NCI-H524 treated with DMSO at 0.1 percent for 48 hours (cell line): ENCODE data around the gene ATP8A2.
"Not testable (repeated sequence)": the region's sequence is repeated elsewhere in the genome, so short reads cannot be mapped to it uniquely, and the experiment has no call there.

Experiments used
- DNase-seq: peaks from one replicate; lab custom pipeline; 2025; lab: John Stamatoyannopoulos, UW

The ATP8A2 gene

DNA sequence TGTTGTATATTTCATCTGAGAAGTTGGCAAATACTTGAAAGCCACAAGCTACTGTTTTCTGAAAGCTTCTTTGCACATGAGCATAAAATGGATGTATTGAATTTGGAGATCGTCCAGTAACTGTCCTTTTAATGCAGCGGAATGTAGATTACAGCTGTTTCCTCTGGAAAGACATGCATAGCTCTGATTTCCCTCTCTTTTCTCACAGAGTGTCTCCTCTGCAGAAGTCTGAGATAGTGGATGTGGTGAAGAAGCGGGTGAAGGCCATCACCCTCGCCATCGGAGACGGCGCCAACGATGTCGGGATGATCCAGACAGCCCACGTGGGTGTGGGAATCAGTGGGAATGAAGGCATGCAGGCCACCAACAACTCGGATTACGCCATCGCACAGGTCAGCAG, 397.1 kb downstream of the ATP8A2 start:
- no peak for DNase-seq

DNA sequence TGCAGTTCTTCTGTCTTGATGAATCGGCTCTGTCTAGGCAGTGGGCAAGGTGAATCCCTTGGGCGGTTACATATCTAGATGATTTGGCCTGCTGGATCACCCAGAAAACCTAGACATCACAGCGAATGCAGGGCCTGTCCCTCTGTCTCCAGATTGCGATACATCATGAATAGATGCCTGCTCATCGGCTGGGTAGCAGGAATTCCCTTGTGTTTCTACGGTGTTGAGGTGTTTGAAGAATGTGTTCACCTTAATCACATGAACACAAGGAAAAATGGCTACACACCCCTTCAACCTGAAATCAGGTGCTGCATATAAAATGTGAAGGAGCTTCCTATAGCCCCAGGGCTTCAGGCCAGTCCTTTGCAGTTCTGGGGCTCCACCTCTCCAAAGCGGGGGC, 398.8 kb downstream of the ATP8A2 start:
- DNase-seq, result no peak

DNA sequence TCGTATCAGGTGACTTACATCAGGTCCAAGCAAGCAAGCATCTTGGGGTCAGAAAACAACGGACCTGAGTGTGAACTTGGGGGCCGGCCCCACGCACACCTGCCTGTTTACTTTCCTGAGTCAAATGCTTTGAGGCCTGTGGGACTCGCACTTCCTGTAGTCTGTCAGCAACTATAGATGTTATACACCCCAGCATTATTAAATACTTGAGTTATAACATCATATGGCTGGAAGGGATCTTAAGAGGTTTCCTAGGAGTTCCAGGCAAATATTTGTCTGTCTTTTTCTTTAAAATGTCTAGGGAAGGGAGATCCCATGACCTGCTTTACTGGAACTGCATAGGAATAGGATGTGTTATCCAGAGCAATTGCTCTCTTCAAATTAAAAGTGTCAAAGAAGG, 399.4 kb downstream of the ATP8A2 start:
- no peak for DNase-seq

DNA sequence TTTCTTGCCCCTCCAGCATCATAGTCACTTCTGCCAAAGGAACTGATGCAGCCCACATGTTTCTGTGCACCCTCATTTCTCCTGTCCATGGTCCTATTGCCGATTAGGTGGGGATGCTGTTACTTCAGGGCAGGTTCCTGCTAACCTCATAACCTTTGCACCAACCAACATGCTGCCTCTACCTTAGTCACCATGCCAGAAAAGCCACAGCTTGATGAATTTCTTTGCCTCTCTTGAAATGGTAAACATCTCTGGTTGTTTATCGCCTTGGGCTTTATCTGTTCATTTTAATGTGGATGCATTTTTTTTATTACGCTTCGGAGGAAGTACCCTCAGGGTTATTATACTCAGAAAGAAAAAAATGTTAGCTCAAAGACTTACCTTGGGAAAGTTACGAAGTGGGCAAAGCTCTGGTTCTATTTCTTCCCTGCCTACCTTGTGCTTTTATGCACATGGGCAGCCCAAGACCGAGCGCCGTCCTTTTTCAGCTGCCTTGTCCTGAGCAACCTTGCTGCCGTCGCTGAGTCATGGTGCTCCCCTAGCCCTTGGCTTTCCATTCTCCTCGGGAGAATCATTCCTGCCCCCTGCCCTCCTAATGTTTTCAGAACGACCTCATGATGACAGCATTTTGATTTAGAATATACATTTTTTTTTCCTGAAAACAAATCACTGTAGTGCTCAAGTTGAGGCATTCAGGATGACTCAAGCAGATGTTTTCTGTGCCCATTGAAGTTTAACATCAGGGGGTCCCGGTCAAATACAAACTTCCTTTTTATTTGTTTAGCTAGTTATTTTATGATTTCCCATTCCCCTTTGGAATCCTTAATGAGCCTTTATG, 400.1 kb downstream of the ATP8A2 start:
- no peak for DNase-seq

DNA sequence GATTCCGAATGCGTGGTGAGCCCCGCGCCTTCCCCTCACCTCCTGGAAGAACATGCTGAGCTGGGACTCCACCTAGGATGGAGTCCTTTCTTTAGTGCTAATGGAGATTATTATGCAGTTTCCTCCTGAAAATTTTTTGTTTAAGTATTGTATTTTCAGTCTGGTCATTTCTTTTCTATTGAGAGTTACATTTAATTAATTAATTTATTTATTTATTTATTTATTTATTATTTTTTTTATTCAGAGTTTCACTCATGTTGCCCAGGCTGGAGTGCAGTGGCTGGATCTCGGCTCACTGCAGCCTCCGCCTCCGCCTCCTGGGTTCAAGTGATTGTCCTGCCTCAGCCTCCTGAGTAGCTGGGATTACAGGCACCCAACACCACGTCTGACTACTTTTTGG, 400.8 kb downstream of the ATP8A2 start:
- DNase-seq, result not testable (repeated sequence)

DNA sequence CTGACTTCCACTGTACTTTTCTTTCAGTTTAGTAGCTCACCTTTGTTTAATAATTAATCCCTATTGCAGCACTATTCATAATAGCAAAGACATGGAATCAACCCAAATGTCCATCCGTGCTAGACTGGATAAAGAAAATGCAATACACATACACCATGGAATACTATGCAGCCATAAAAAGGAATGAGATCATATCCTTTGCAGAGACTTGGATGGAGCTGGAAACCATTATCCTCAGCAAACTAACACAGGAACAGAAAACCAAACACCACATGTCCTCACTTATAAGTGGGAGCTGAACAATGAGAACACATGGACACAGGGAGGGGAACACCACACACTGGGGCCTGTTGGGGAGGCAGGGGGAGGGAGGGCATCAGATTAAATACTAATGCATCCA, 402.3 kb downstream of the ATP8A2 start:
- not testable (repeated sequence) for DNase-seq

DNA sequence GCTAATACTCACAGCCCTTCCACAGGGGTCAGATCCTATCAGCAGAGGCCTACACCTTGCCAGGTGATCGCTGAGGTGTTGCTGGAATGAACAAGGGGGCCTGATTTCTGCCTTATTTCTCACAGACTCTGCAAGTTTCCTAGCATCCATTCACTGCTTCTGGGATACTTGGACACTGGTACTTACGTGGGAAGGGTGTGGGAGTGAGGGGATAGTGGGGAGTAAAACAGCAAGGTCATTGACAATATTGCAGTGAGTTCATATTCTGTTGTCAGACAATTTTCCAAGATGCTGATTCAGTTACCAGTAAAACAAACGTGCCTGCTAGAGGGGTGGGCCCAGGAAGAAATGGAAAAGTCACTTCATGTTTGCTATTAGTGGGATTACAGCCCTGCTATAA, 403.5 kb downstream of the ATP8A2 start:
- DNase-seq, result no peak

DNA sequence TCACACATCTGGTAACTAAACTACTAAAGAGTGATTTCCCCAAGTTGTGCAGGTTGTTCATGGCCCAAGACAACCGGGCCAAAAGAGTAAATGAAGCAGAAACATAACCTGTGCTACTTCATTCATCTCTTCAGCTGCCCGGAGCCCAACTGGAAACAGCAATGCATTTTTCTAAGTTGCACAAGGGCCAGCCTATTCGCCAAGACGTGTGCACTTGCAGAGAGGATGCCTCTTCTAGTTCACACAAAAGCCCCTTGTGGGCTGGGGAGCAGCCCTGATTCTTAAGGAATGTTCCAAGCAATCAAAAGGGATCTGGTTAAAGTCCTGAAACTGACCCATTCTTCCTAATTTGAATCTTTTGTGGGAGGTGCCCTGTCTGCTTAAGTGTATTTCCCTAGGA, 404.2 kb downstream of the ATP8A2 start:
- no peak for DNase-seq

DNA sequence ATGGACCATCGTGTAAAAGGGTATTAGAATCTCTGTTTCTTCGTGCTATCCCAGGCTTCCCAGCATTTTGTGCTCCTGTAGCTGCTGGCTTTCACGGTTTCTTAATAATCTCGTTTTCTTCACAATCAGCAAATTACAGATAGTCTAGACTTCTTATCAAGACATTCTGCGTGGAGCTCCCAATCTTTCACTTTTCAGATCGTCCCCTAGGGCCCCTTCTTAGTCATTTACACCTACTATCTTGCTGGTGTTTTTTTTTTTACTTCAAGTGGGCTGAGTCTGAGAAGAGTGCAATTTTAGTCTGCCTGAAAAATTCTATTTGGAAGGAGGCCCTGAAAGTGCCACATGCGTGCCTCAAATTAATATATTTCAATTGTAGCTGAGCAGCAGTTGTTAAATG, 404.9 kb downstream of the ATP8A2 start:
- DNase-seq, result no peak

DNA sequence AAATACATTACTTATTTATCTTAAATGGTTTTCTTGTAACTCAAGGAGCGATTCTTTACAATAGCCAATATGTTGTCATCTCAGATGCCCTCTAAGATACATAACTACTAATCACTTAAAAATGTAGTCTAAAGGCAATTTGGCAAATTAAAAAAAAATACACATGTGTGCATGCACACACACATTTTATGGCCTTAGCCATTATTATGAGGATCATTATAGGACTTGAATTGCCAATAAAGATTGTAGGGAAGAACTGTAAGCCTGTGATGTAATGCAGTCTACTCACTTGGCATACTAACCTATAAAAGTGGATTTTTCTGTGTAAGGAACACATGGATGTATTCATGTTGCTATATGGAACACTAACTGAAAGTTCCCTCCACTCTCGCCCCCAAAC, 405.7 kb downstream of the ATP8A2 start:
- DNase-seq, result no peak

DNA sequence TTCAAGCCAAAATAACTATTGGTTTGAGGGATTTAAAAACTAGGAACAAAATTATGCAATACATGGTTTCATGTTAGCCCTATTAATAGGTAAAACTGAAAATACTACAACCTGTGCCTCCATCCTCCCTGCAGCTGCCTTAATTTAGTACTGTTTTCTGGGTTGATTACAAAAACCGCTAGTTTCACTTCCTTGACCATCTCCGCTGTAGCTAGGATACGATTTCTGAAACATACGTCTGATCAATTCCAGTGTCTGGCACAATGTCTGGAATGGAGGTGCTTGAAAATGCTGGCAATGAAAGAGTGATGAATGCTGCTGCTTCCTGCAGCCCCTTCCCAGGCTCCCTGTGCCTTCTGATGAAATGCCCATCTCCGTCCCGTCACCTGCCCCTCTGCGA, 406.6 kb downstream of the ATP8A2 start:
- DNase-seq, result no peak

DNA sequence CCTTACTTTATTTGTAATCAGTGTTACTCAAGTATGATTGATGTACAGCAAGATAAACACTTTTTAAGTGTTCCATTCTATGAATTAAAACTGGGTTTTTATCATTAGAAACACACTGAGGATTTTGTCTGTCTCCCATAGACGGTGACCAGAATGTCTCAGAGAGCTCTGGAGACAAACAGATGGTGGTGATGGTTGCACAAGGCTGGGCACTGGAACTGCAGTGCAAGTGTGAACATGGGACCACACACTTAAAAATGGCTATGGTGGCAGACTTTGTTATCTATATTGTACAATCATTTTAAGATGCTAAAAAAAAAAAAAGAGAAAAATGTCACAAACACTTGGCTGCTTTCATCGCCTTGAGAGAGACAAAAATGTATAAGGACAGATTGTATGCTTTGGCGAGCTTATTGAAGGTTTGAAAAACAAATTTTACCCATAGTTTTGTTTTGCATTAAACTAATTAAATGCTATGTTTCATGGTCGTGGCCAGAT, 407.1 kb downstream of the ATP8A2 start:
- peak; percentile 7 for DNase-seq

DNA sequence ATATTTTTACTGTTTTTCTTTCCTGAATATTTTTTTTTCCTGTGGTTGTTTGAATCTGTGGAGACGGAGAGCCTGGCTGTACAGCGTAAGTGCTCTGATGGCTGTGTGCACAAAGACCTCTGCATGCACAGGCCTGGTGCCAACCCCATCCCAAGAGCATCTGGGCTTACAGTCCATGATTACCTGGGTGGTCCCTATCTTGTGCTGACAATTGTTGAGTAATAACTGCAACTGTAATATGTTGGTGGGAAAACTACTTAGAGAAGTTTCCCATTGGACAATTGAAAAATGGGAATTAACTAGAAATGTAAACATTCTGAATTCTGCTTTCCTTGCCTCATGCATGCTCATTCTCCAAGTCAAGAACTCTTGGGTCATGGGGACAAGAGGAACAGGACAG, 411.3 kb downstream of the ATP8A2 start:
- no peak for DNase-seq

DNA sequence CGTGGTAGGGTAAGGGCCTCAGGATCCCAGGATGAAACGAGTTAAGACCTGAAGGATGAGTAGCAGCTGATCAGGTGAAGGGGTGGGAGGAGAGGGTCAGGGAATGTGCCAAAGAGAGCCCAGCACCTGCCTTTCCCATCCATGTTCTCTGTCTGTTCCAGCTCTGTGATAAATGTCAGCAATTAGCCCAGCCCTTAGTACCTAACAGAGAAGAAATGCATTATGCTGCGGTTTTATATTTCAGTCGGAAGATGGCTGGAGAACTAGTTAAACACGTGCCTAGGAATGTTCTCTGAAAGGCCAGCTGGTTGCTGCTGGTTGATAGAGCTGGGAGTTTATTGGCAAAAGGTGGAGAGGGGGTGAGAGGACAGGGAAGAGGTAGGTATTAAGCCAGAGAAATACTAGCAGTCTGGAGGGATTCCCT, 411.8 kb downstream of the ATP8A2 start:
- peak; percentile 79 for DNase-seq

DNA sequence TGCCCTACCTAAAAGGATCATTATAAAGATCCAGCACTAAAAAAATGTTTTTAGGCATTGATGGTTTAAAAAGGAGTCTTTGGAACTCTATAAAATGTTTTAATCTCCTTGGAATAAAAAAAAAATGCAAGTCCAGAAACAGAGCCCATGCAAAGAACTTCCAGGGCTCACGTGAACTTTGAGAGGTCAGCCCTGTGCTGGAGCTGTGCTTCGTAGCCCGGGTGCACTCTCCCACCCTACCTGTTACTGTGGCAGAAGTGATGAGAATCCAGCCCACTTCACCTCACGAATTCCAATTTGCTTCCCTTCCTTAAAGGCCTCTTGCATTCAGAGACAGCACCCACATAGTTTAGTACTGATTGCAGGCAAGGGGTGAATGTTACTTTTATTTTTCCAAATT, 412.3 kb downstream of the ATP8A2 start:
- DNase-seq, result no peak

DNA sequence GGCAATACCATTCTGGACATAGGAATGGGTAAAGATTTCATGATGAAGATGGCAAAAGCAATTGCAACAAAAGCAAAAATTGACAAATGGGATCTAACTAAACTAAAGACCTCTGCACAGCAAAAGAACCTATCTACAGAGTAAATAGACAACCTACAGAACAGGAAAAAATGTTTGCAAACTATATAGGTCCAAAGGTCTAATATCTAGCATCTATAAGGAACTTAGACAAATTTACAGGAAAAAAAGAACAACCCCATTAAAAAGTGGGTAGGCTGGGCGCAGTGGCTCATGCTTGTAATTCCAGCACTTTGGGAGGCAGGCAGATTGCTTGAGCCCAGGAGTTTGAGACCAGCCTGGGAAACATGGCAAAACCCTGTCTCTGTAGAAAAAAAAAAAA, 418.4 kb downstream of the ATP8A2 start:
- DNase-seq, result not testable (repeated sequence)

DNA sequence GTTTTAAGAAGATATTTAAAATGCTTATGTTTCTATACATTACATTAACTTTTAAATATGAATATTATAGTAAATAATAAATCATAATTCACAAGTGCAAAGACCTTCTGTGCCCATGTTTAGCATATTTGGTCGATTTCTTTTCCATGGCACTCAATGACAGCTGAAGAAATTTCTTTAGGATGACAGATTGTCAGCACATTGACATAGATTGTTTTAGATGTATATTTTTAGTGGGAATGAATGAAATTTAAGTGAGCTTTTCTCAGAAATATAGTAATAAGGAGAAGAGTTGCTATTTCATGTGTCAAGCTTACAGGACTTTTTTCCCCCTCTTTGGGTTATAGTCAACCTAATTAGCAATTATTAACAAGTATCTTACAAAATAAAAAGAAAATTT, 423.5 kb downstream of the ATP8A2 start:
- no peak for DNase-seq

DNA sequence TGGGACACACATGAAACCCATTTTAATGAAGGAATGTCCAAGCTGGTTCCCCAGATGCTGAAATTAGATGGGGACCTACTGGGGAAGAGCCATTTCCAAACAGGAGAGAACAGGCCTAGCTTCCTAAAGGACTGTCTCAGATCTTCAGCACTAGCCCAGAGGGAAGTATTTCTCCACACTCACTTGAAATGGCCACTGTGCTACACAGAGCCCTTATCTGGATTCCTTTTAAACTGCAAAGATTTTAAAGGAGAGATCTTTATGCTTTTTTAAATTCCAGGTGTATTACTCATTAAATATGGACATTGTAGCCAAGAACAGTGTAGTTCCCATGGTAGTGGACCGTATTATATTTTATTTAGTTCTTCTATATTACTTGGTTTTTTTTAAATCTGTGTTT, 424.7 kb downstream of the ATP8A2 start:
- DNase-seq, result no peak

DNA sequence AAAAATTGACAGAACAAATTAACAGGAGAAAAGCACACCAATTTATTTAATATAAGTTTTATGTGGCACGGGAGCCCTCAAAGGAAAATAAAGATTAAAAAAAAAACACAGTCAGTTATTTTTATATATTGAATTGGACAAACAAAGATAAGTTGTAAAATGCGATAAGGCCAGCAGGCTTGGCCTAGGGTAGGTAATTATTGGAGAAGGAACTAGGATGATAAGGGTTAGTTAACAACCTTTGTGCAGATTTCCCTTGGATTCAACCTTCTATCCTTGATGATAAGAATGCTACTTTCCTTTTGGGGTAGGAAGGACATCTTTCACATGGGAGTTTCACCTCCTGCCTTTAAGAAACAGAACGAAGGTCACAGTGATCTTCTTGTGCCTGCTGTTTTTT, 427.2 kb downstream of the ATP8A2 start:
- no peak for DNase-seq

DNA sequence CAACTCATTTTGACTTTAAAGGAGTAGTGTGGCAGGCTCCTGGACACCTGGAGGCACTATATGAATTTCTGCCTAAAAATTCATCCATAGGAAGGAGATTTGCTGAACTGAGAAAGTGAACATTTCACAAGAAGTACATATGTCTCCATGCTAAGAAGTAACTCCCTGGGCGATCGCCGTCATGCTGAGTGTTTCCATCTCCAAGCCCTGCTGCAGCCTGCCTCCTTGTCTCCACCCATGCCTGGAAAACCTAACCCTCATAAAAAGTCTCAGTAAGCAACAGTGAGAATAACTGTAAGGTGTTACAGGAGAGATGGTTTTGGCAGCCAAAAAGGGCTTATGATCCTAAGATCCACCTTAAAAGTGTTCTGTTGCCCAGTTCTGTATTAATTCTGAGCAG, 428.7 kb downstream of the ATP8A2 start:
- DNase-seq, result no peak

DNA sequence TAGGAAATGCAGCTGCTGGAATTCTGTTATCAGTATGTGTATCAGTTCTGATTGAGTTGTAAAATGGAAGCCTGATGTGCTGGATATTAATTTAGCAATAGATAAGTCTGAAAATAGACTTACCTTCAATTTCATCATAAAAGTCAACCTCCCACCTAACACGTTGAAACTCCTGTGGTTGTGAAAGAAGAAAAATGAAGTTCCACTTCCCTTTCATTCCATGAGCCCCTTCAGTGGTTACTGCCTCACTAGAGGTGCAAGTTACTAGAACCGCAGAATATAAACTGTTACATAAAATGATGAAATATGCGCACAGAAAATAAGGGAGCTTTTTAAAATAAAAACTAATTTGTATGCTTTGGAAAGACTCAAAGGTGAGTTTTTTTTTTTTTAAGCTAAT, 430.8 kb downstream of the ATP8A2 start:
- no peak for DNase-seq

DNA sequence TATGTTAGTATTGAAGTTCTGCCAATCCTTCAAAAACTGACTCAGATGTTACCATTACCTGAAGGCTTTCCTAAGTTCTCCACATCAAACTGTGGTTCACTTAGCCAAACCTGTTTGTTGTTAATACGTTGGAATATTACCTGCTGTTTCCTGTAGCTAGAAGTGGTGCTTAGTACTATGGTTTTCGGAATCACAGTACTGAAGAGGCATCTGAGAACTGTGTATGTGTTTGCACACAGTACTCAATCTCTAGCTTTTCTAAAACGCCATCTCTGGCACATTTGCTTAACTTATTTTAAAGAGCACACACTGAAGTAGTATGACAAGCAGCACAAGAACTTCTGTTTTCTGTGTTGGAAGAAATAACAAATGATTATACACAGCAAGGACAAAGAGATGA, 431.9 kb downstream of the ATP8A2 start:
- no peak for DNase-seq

DNA sequence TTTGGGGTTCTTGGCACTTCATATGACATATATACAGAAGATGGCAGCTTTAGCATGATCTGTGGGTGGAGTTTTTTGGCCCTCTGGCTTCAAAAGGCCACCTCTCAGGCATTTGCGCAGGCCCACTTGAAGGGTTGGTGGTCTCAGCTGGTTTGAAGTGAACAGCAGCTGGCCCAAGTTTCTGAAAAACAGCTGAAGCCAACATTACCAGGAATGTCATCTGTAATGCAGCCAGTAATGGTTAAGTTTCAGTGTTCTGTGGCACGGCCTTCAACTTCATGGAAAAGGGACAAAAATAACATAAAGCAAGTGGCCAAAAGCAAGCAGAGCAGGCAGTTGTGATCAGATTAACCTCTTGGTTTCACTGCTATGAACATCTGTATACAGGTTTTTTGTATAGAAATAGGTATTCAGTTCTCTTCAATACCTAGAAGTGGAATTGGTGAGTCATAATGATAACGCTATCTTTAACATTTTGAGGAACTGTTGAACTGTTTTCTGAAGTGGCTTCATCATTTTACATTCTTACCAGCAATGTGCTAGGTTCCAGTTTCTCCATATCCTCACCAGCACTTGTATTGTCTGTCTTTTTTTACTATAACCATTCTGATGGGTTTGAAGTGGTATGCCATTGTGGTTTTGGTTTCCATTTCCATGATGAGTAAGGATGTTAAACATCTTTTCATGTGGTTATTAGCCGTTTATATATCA, 434.6 kb downstream of the ATP8A2 start:
- DNase-seq, result no peak
